ENCODE measurements around the gene EPS8L3.
A peak's percentile ranks its signal among the peaks of the same experiment; 100 is the strongest.
"Not testable (repeated sequence)": the region's sequence is repeated elsewhere in the genome, so short reads cannot be mapped to it uniquely, and the experiment has no call there.

Gene EPS8L3

DNA sequence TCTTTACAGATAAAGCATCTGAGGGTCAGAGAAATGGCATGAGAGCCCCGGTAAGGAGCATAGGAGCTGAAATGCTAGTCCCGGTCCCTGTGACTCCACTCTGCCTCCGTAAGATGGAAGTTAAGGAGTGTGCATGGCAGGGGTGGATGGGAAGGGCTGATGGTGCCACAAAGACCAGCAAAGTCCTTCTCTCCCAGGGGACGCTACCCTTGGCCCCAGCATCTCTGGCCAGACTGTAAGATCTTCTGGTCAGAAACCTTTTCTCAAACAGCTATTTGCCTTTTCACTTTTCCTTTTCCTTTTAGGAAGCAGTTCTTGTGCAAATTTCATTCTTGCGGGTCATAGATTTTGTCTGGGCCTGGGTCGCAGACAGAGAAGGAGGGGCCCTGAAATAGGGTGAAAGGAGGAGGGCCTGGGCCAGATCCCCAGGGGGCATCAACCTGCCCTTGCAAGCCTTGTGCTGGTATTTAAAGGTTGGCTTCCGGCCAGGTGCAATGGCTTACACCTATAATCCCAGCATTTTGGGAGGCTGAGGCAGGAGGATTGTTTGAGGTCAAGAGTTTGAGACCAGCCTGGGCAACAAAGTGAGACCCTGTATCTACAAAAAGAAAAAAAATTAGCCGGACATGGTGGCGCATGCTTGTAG is 14.4 kb upstream of the EPS8L3 start:
- no peak for DNase-seq

- DNase-seq: no peak
Measured at GRCh38 chr1:109777436-109777835, 13.7 kb upstream of the EPS8L3 start.

- peak; percentile 73 for DNase-seq
Measured at GRCh38 chr1:109776911-109777310, 13.2 kb upstream of the EPS8L3 start.

DNA sequence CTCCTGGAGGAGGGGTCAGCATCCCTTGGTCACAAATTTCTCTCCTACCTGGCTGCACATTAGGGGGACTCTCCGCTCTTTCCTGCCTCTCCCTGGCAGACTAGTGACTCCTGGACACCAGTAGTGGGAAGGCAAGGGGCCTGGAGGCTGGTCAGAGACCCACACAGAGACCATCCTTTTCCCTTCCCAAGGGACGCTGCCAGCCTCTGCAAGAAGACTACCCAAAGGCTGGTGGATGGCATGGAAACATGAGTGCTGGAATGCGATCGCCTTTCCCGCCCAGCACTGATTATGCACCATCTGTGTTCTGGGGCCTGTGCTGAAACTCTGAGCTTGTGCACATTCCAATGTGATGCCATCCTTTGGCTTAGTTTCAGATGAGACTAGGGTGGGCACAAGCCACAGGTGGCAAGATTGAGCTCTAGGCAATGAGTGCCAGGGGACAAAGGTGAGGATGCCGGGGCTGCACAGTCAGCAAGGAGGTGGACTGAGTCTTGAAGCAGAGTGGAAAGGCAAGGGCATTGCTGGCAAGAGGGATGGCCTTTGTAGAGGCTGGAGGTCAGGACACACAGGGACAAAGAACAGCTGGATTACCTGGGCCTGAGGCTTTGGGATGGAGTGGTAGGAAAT is 12.6 kb upstream of the EPS8L3 start:
- DNase-seq: no peak

DNA sequence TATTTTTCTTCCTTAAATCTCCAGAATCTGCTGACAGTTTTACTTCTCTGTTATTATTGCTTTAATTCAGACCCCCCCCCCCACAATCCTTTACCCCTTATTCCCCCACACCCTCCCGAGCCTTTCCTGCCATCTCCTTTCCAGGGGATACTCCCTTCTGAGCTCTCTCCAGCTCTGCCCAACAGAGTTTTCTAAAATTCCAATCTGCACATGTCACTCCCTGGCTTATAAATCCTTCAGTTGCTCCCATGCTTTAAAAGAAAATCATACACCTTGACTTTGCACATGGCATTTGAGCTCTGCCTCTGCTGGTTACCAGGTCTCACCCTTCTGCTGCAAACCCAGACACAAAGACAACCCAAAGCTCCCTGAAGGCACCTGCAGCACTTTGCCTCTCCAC is 11.7 kb upstream of the EPS8L3 start:
- DNase-seq: peak; percentile 82

- DNase-seq: no peak
Measured at GRCh38 chr1:109773900-109774485, 10.3 kb upstream of the EPS8L3 start.

DNA sequence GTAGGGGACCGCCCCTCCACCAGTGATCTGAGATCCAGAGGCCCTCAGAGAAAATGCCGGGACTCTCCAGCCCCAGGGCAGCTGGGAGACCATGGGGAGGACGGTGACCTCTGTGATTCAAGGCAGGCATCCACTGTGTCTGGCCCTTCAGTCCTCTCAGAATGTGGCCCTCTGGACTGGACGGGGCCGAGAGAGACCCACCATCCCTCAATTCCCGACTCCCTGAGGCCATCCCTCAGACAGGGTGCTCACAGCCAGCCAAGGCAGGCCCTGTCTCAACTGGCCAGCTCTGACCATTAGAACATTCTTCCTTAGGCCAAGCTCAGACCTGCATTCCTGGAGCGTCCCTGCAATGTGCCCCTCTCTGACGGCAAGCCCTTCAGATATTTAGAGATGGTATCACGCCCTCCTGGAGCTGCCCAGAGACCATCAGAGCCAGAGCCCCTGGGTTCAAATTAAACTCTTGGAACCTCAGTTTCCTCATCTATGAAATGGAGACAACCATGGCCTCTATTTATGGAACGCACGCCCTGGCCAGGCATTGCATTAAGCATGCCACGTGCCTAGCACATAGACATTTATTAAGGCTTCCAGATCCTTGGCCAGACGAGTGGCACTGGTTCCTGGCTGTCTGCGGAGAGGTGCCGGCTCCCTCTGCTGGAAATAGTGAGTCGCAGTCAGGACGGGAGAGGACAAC is 9.6 kb upstream of the EPS8L3 start:
- peak; percentile 81 for DNase-seq

DNA sequence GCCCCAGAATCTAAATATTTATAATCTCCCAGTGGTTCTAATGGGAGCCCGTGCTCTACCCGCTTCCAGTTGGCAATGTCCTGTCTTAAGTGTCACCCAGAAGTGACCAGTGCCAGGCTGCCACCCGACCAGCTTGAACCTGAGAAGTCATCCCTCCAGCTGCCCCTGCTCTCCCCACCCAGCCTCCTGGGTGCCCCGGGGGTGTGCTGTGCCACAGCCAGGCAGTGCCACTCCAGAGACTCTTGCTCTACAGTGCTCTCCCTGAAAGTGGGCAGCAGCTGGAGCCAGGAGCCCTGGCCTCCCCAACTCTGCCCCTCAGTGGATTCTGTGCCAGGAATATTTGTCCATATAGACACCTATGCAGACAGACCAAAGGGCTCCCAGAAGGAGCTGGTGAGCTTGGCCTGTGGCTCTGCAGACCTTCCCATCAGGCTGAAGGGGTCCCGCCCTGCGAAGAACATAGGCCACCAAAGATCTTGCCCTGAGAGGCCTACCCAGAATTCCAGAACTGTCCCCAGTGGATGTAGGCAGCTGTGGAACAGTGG is 9.0 kb upstream of the EPS8L3 start:
- DNase-seq: no peak

- DNase-seq: no peak
Measured at GRCh38 chr1:109771712-109772657, 8.3 kb upstream of the EPS8L3 start.

DNA sequence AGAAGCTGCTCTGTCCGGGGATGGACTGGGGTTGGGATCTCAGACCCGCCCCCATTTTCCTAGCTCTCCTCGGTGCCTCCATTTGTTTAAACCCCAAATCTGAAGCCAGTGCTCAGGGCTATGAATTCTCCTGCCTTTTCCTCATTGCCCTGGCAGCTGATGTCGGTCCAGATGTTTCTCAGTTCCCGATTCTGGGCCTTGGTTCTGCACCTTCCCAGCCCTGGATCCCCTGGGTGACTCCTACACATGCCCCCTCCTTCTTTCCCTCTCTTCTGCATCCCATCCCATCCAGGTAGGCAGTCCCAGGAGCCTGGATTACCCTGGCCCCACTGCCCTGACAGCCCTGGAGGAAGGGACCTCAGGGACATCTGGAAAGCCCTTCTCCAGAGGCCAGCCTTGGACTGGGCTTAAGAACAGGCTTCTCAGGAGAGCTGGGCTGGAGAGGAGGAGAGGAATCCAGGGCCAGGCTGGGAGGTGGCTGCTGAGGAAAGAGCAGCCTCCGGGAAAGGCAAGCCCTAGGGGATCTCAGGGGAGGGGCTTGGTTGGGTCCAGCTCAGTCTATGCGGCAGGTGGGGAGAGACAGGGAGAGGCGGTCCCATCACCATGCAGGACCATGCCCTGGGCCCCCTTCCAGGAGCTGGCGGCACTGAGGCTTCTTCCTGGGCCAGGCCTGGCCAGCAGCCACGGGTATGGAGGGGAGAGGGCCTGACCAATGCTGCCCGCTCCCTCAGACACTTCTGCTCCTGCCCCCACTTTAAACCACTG is 6.8 kb upstream of the EPS8L3 start:
- DNase-seq: no peak

DNA sequence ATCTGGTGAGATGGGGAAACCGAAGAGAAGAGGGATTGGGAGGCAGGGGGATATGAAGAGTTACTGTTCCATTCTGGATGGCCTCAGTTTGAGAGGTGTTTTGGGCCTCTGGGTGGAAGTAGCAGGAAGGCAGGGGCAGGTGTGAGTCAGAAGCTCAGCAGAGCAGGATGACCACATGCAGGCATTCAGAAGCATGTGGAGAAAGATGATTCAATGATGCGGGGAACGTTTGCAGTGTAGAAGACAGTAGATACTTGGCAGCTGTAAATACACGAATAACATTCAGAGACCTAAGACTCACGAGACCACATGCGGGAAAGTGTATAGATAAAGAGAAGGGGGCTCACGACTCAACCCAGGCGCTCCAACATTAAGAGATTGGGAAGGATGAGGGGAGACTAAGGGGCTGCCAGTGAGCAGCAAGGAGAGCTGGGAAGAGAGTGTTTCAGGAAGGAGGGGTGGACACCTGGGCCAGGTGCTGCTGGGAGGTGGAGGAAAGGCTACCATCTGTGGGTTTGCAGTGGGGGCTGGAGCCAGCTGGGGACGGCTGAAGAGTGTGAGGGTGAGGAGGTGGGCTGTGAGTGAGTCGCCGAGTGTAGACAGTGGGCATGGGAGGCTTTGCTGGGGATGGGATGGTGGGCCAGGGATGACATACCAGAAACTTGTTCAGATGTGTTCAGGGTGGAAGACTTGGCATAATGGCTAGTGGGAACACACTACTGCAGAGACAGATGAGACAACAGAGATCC is 5.8 kb upstream of the EPS8L3 start:
- DNase-seq: peak; percentile 77

DNA sequence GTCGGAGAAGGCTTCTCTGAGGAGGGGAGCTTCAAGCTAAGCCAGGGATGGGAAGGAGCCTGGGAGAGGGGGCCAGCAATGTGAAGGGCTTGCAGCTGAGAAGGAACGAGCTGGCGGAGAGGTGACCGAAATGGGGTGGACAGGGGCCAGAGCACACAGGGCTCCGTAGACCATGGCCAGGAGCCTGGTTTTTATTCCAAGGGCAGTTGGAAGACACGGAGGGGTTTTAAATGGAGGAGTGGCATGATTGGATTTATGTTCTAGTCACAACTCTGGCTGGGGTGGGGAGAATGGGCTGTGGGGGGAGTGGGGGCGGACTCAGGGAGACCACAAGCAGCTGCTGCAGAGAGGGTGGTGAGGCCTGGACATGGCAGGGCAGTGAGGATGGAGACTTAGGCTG is 5.1 kb upstream of the EPS8L3 start:
- DNase-seq: no peak

GRCh38 chr1:109768335-109768650 is 4.6 kb upstream of the EPS8L3 start:
- DNase-seq: no peak

DNA sequence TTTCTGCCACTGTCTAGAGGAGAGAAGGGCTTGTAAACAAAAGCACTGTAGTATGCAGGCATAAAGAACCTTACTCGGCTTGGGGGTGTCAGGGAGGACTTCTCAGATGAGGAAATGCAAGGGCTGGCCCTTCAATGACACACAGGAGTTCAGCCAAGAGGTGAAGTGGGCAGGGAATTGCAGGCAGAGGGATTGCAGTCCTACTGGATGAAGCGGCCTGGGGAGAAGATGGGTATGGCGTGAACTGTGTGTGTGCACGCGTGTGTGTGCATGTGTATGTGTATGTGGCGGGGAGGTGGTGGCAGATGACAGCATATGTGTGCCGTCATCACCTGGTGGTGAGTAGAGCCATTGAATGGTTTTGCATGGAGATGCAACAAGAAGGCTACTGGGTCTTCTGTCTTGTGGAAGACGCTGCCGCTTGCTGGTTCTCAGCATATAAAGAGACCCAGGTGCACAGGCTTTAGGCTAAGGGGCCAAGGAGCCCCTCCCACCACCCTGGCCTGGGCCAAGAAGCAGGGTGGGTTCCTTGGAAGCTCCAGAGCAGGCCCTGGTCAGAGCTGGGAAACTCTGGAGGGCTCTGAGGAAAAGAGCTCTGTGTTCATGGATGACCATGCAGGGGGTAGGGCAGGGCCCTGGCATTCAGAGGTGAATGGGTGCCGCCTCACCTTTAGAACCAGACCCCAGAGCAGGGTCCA is 4.1 kb upstream of the EPS8L3 start:
- DNase-seq: no peak

DNA sequence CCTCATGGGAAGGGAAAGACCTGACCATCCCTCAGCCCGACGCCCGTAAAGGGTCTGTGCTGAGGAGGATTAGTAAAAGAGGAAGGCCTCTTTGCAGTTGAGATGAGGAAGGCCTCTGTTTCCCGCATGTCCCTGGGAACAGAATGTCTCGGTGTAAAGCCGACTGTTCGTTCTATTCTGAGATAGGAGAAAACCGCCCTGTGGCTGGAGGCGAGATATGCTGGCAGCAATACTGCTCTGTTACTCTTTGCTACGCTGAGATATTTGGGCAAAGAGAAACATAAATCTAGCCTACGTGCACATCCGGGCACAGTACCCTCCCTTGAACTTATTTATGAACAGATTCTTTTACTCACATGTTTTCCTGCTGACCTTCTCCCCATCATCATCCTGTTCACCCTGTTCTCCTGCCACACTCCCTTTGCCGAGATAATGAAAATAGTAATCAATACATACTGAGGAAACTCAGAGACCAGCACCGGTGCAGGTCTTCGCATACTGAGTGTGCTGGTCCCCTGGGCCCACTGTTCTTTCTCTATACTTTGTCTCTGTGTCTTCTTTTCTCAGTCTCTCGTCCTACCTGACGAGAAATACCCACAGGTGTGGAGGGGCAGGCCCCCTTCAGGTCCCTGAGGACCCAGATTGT is 3.4 kb upstream of the EPS8L3 start:
- not testable (repeated sequence) for DNase-seq

DNA sequence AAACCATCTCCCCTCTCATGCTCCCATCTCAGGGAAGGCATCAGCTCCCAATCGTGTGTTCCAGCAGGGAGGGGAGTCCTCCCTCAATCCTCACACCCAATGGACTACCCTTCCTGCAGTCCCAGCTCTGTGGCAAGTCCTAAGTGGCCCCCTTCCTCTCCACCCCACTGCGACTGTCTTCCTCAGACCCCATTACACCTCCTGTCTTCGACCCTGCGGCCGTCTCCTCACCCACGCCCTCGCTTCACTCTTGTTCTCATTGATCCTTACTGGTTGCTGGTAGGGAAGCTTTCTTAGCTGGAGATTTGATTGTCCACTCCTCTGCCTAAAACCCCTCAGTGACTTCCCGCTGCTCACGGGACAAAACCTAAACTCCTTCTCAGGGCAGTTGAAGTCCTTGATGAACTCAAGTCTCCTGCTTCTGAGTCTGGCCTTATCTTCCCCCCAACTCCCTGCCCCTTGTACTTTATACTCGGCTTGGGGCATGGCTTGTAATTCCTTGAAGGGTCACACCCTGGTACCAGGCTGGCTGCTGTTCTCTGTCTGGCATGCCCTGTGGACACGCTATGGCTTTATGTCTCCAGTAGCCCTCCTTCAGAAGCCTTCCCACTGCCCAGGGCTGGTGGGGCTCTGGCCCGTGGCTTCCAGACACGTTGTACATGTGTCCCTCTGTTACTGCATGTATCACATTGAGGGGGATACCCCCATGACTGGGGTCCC is 2.3 kb upstream of the EPS8L3 start:
- DNase-seq: no peak

DNA sequence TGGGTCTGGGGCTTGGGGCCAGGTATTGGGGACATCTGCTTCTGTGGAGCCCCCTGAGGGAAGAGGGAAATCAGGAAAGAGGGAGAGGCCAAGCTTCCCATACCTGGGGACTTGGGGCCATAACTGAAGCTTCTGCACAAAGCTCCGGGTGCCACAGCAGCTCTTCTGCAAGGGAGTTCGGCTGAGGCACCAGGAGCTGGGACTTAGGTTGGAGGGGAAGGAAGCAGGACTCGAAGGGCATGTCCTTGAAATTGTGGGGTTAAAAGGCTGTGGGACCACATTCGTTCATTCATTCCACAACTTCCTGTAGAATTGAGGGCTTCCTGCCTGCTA is 1.7 kb upstream of the EPS8L3 start:
- no peak for DNase-seq

DNA sequence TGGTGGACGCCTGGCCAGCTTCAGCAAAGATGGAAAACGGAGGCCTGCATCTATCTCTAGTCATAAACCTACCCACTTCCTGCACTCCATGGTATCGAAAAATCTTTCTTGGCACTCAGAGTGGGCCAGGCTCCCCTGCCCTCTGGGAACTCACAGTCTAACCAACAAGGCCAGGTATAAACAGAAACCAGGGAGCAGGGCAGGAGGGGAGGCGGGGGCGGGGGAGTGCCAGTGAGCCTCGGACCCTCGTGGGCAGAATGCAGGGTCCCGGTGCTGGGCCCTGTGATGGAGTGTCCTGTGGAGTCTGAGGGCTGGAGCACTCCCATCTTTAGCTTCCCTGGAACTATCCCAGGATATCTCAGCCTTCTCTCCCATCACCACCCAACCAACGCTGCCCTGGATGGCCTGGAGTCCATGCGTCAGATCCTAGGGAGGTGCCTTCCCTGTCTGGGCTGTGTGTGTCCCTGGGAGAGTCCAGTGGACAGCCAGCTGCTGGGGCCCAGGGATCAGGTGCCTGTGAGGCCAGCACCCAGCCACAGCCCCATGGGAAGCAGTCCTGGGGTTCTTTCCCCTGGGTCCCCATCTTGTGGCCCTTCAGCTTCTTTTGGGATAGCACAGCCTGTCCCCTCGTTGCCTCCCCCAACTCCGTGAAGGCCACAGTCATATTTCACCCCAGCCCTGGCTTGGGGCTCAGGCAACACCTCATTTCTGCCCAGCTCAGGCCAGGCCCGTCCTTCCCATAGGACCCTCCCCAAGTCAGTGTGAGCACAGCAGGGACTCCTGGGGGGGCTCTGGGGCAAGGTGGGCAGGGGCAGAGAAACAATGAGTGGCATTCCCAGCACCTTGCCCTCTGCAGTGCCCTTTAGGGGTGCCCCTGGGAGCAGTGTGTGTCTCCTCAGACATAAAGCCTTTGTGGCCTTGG is 1.1 kb upstream of the EPS8L3 start:
- no peak for DNase-seq
